PC-3 (cell line): ENCODE results near the gene ZSWIM1. TPM values are rescaled to one million over a fixed set of nuclear protein-coding genes. Genes with fewer than 3 reads are reported as not detected.

ENCODE experiments used
- ATAC-seq: fragments of 200-7000 bp; cut with Tn5 transposase; 2 replicates; pipeline ENCODE4 v1.9.1; 2020; ENCODE audit warnings: mild to moderate bottlenecking, moderate library complexity
- BruUV-seq: library from RNA; stranded (reverse); fragments of 400-500 nt; replicated peaks from 2 replicates; lab custom pipeline; 2021; lab: Mats Ljungman, UMichigan
- CTCF ChIA-PET: fragments of 300-600 bp; sonication (Branson Sonifier 250); formaldehyde crosslinking; loops from one replicate; lab custom pipeline; 2022; ENCODE audit warnings: antibody characterized with exemption; lab: Charles Lee
- POLR2A ChIA-PET: fragments of 300-600 bp; sonication (Branson Sonifier 250); formaldehyde crosslinking; loops from one replicate; lab custom pipeline; 2022; ENCODE audit warnings: antibody characterized with exemption; ENCODE audit not compliant: unreplicated experiment; lab: Charles Lee
- DNase-seq: peaks from one replicate; pipeline ENCODE4 v3.0.0-alpha.2; 2015
- H2AFZ ChIP-seq: fragments of 300-600 bp; sonication (generic); 2 replicates; pipeline ENCODE4 v1.6.0; 2016; ENCODE audit warnings: antibody characterized with exemption, low read length
- H3F3A ChIP-seq: fragments of 300-600 bp; sonication (generic); one replicate; pipeline ENCODE4 v1.6.0; 2017; ENCODE audit warnings: antibody characterized with exemption, low read length, control low read depth, mild to moderate bottlenecking; ENCODE audit not compliant: unreplicated experiment
- H3K27ac ChIP-seq: fragments of 300-600 bp; sonication (generic); 2 replicates; pipeline ENCODE4 v1.5.1; 2016; ENCODE audit warnings: mild to moderate bottlenecking, low read length
- H3K27me3 ChIP-seq: fragments of 300-600 bp; sonication (generic); 2 replicates; pipeline ENCODE4 v1.6.1; 2016; ENCODE audit warnings: low read length, mixed read lengths
- H3K36me3 ChIP-seq: fragments of 300-600 bp; sonication (generic); 2 replicates; pipeline ENCODE4 v1.6.1; 2016; ENCODE audit warnings: low read depth, mixed run types, low read length, mixed read lengths
- H3K4me1 ChIP-seq: fragments of 300-600 bp; sonication (generic); 2 replicates; pipeline ENCODE4 v1.5.1; 2016; ENCODE audit warnings: low read length; ENCODE audit not compliant: insufficient read depth
- H3K4me2 ChIP-seq: fragments of 300-600 bp; sonication (generic); 2 replicates; pipeline ENCODE4 v1.6.0; 2016; ENCODE audit warnings: low read length
- H3K4me3 ChIP-seq: fragments of 300-600 bp; sonication (generic); 2 replicates; pipeline ENCODE4 v1.5.1; 2016; ENCODE audit warnings: mild to moderate bottlenecking, low read length, mixed read lengths
- H3K79me2 ChIP-seq: fragments of 300-600 bp; sonication (generic); 2 replicates; pipeline ENCODE4 v1.6.1; 2017; ENCODE audit warnings: low read length, mixed read lengths
- H3K9ac ChIP-seq: fragments of 300-600 bp; sonication (generic); 2 replicates; pipeline ENCODE4 v1.6.0; 2016; ENCODE audit warnings: mild to moderate bottlenecking, low read length
- H3K9me2 ChIP-seq: fragments of 300-600 bp; sonication (generic); replicated peaks from 2 replicates; pipeline ENCODE4 v1.6.1; 2016; ENCODE audit warnings: mixed run types, low read length, mixed read lengths
- H3K9me3 ChIP-seq: fragments of 300-600 bp; sonication (generic); 2 replicates; pipeline ENCODE4 v1.6.1; 2016; ENCODE audit warnings: low read length, mixed read lengths
- H4K20me1 ChIP-seq: fragments of 300-600 bp; sonication (generic); 2 replicates; pipeline ENCODE4 v1.6.1; 2016; ENCODE audit warnings: low read length, mixed read lengths
- EZH2 ChIP-seq: fragments of 300-600 bp; sonication (generic); IDR thresholded peaks from one replicate; pipeline ENCODE4 v1.6.1; 2017; ENCODE audit warnings: antibody characterized with exemption, mild to moderate bottlenecking, low read length; ENCODE audit not compliant: unreplicated experiment
- EZH2phosphoT487 ChIP-seq: fragments of 300-600 bp; sonication (generic); IDR thresholded peaks from 2 replicates; pipeline ENCODE4 v1.6.1; 2018; ENCODE audit warnings: mild to moderate bottlenecking, antibody characterized with exemption, low read length, borderline replicate concordance
- intact Hi-C: fragments of 100-400 bp; cut with micrococcal nuclease; formaldehyde crosslinking; loops from 2 replicates; pipeline ENCODE4 v1.9.0; 2023
- total RNA-seq: library from RNA; depleted of rRNA; stranded (reverse); fragments of >200 nt; gene quantifications from 2 replicates; pipeline ENCODE4 v1.2.3, GENCODE V29; 2014
- TF ChIP-seq, protein P1 (sequence below): fragments of 300-600 bp; sonication (generic); conservative IDR thresholded peaks from 2 replicates; pipeline ENCODE4 v1.5.1; 2017; ENCODE audit warnings: antibody characterized with exemption, low read depth, mild to moderate bottlenecking, low read length

ZSWIM1 gene
- total RNA-seq, 1 experiment from 2014 or later = 16.3 TPM

DNA sequence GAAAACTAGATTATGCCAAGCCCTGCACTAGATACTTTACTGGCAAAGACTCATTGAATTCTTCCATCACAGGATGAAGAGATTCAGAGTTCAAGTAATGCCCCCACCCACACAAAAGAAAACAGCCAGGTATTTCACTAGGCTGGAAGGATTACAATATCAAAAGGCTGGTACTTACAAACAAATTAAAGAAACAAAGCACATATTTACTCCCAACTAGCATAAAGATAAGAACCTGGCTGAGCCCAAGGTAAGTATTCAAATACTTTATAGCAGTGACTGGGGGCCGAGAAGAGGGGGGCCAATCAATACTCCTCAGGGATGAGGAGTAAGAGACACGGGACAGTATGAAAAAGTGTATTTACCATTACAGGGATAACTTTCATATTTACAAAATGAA lies 27.5 kb upstream of the ZSWIM1 start:
- Histone ChIP-seq H3K9me3 (no peaks in the 10 kb centered on the region), H3F3A (no peaks in the 10 kb centered on the region), H3K27ac (no peak overlapping the region), H3K36me3 (0 out of 2 replicates have a peak, but pooled peaks cover 8% of the 10 kb centered on the region), H3K4me1 (peaks cover 17% of the 10 kb centered on the region), H3K27me3 (no peaks in the 10 kb centered on the region), H3K9ac (no peak overlapping the region), H3K4me2 (no peak overlapping the region), H2AFZ (no peak overlapping the region), H3K9me2 (no peaks in the 10 kb centered on the region), H3K4me3 (no peak overlapping the region), H3K79me2 (peaks cover 20% of the 10 kb centered on the region), H4K20me1 (no peaks in the 10 kb centered on the region)
- TF ChIP-seq, protein P1, sequence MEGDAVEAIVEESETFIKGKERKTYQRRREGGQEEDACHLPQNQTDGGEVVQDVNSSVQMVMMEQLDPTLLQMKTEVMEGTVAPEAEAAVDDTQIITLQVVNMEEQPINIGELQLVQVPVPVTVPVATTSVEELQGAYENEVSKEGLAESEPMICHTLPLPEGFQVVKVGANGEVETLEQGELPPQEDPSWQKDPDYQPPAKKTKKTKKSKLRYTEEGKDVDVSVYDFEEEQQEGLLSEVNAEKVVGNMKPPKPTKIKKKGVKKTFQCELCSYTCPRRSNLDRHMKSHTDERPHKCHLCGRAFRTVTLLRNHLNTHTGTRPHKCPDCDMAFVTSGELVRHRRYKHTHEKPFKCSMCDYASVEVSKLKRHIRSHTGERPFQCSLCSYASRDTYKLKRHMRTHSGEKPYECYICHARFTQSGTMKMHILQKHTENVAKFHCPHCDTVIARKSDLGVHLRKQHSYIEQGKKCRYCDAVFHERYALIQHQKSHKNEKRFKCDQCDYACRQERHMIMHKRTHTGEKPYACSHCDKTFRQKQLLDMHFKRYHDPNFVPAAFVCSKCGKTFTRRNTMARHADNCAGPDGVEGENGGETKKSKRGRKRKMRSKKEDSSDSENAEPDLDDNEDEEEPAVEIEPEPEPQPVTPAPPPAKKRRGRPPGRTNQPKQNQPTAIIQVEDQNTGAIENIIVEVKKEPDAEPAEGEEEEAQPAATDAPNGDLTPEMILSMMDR = no peak
- TF ChIP-seq EZH2 = no peak
- TF ChIP-seq EZH2phosphoT487 = no peak
- BruUV-seq = no TSS peak
- POLR2A ChIA-PET = no interaction called here
- intact Hi-C loops = no loop called here
- CTCF ChIA-PET = no interaction called here
- DNase-seq = no peak
- no peak for ATAC-seq

DNA sequence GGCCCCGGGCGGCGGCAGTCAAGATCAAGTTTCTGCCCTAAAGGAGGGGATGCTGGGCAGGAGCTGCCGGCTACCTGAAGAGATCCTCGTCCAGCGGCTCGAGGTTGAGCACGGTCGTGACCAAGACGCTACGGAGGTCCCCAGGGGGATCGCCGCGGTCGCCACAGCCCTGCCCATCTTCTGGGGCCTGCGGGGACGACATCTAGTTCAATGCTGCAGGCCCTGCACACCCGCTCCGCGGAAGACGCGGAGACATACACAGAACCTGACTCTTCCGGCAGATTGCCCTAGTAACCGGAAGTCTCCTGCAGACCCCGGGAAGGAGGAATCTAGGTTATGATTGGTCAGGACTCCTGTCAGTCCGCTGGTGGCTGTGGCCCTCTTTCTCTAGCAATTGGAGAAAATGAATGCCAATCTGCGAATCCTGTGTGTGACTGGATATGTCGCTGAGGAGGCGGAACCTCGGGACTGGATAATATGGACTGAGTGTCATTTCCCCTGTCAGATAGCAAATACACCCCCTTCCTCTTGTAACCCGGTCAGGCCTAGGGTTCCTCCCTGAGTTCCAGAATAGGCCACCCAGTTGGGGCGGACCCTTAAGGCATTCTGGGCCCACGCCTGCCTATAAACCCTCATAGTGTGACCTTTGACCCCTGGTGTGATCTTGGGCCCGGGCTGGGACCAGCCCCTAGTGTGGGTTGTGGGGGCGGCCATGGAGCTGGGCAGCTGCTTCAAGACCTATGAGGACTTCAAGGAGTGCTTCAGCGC lies 23.7 kb upstream of the ZSWIM1 start, which contains the start of the genes ACOT8 and ZSWIM3:
TSS of gene ACOT8 (minus strand) at position 279 of the 768 bp plus-strand sequence. CDS start at position 202, 77 bp downstream.
TSS of gene ZSWIM3 (plus strand) at position 501 of the 768 bp plus-strand sequence. CDS start at position 713, 212 bp downstream.
- Histone ChIP-seq H3K79me2 (peaks cover 25% of the 10 kb centered on the region), H3K9ac (peak within 1 kb of the TSS; percentile 79), H3K9me2 (no peaks in the 10 kb centered on the region), H3K36me3 (0 out of 2 replicates have a peak, but pooled peaks cover 8% of the 10 kb centered on the region), H3K4me2 (peak within 1 kb of the TSS; percentile 92), H4K20me1 (no peaks in the 10 kb centered on the region), H3K4me1 (peaks cover 30% of the 10 kb centered on the region), H3F3A (no peaks in the 10 kb centered on the region), H3K4me3 (peak within 1 kb of the TSS; percentile 87), H3K27ac (peak within 1 kb of the TSS; percentile 8; the same call in 1 of the 2 replicates), H3K9me3 (no peaks in the 10 kb centered on the region), H3K27me3 (no peaks in the 10 kb centered on the region), H2AFZ (peak within 1 kb of the TSS; percentile 72)
- DNase-seq = peak; percentile 100
- peak; percentile 97 for ATAC-seq
- ChIA-PET CTCF (interaction anchor here (0.5 kb wide), 1 partner anchor 78 kb away, joined by 13 read pairs; no protein-coding TSS in a partner anchor), POLR2A (no interaction called here)
- TF ChIP-seq EZH2phosphoT487 = no peak
- no peak for TF ChIP-seq EZH2
- TF ChIP-seq, protein P1 = no peak
- BruUV-seq = no TSS peak
- intact Hi-C loops = loop anchor here (1.0 to 2.0 kb wide), 2 partner anchors 24 to 45 kb away; partner anchors contain the start of genes UBE2C and ZSWIM1
